ENCODE measurements around the gene MRPL17.

Gene MRPL17

GRCh38 chr11:6658647-6659046, 24.5 kb downstream of the MRPL17 start:
- Histone ChIP-seq H3K4me3 (ENCODE audit: low read length) (no peak overlapping the region), H3K4me1 (ENCODE audit: low read length) (peaks cover 18% of the 10 kb centered on the region), H3K36me3 (replicated peaks; ENCODE audit: low read depth, low read length) (no peaks in the 10 kb centered on the region), H3K79me2 (ENCODE audit: low read length) (no peaks in the 10 kb centered on the region), H3K27ac (ENCODE audit: low read length) (no peak overlapping the region), H3K9ac (ENCODE audit: low read length) (no peak overlapping the region), H2AFZ (ENCODE audit: low read depth, low read length) (no peak overlapping the region), H3K27me3 (ENCODE audit: low read depth, low read length) (peaks cover 5% of the 10 kb centered on the region; the same call in 1 of the 2 replicates), H3K9me3 (ENCODE audit: insufficient read depth, low read length) (no peaks in the 10 kb centered on the region), H4K20me1 (ENCODE audit: insufficient read depth, low read length) (no peaks in the 10 kb centered on the region), H3K4me2 (ENCODE audit: low read length) (no peak overlapping the region)
- no peak for TF ChIP-seq CTCF (IDR thresholded peaks at IDR 0.05; ENCODE audit: low read depth, low read length)
- TF ChIP-seq EZH2phosphoT487 (IDR thresholded peaks at IDR 0.05; ENCODE audit: low read depth) = no peak

- Histone ChIP-seq H3K9ac (ENCODE audit: low read length) (no peak overlapping the region), H2AFZ (ENCODE audit: low read depth, low read length) (no peak overlapping the region), H3K4me2 (ENCODE audit: low read length) (no peak overlapping the region), H3K27ac (ENCODE audit: low read length) (no peak overlapping the region), H3K9me3 (ENCODE audit: insufficient read depth, low read length) (no peaks in the 10 kb centered on the region), H3K4me3 (ENCODE audit: low read length) (no peak overlapping the region), H3K36me3 (replicated peaks; ENCODE audit: low read depth, low read length) (no peaks in the 10 kb centered on the region), H3K27me3 (ENCODE audit: low read depth, low read length) (peaks cover 10% of the 10 kb centered on the region; the same call in 1 of the 2 replicates), H3K4me1 (ENCODE audit: low read length) (peaks cover 18% of the 10 kb centered on the region), H3K79me2 (ENCODE audit: low read length) (no peaks in the 10 kb centered on the region), H4K20me1 (ENCODE audit: insufficient read depth, low read length) (no peaks in the 10 kb centered on the region)
- TF ChIP-seq CTCF (IDR thresholded peaks at IDR 0.05; ENCODE audit: low read depth, low read length) (no peak), EZH2phosphoT487 (IDR thresholded peaks at IDR 0.05; ENCODE audit: low read depth) (no peak)
Observed at GRCh38 chr11:6657346-6657745, 25.8 kb downstream of the MRPL17 start.

GRCh38 chr11:6656936-6657335, 26.2 kb downstream of the MRPL17 start:
- Histone ChIP-seq H3K79me2 (ENCODE audit: low read length) (no peaks in the 10 kb centered on the region), H3K4me2 (ENCODE audit: low read length) (no peak overlapping the region), H3K27ac (ENCODE audit: low read length) (no peak overlapping the region), H3K9ac (ENCODE audit: low read length) (no peak overlapping the region), H4K20me1 (ENCODE audit: insufficient read depth, low read length) (no peaks in the 10 kb centered on the region), H2AFZ (ENCODE audit: low read depth, low read length) (no peak overlapping the region), H3K4me3 (ENCODE audit: low read length) (no peak overlapping the region), H3K36me3 (replicated peaks; ENCODE audit: low read depth, low read length) (no peaks in the 10 kb centered on the region), H3K4me1 (ENCODE audit: low read length) (peaks cover 18% of the 10 kb centered on the region), H3K9me3 (ENCODE audit: insufficient read depth, low read length) (no peaks in the 10 kb centered on the region), H3K27me3 (ENCODE audit: low read depth, low read length) (peaks cover 11% of the 10 kb centered on the region; the same call in 1 of the 2 replicates)
- TF ChIP-seq EZH2phosphoT487 (IDR thresholded peaks at IDR 0.05; ENCODE audit: low read depth) (no peak), CTCF (IDR thresholded peaks at IDR 0.05; ENCODE audit: low read depth, low read length) (no peak)

GRCh38 chr11:6656584-6656915, 26.6 kb downstream of the MRPL17 start:
- Histone ChIP-seq H3K4me3 (ENCODE audit: low read length) (no peak overlapping the region), H4K20me1 (ENCODE audit: insufficient read depth, low read length) (no peaks in the 10 kb centered on the region), H3K4me2 (ENCODE audit: low read length) (no peak overlapping the region), H3K36me3 (replicated peaks; ENCODE audit: low read depth, low read length) (no peaks in the 10 kb centered on the region), H3K4me1 (ENCODE audit: low read length) (peaks cover 17% of the 10 kb centered on the region), H3K27ac (ENCODE audit: low read length) (no peak overlapping the region), H3K9me3 (ENCODE audit: insufficient read depth, low read length) (no peaks in the 10 kb centered on the region), H3K9ac (ENCODE audit: low read length) (no peak overlapping the region), H3K27me3 (ENCODE audit: low read depth, low read length) (peaks cover 15% of the 10 kb centered on the region; the same call in 1 of the 2 replicates), H2AFZ (ENCODE audit: low read depth, low read length) (no peak overlapping the region), H3K79me2 (ENCODE audit: low read length) (no peaks in the 10 kb centered on the region)
- TF ChIP-seq CTCF (IDR thresholded peaks at IDR 0.05; ENCODE audit: low read depth, low read length) (no peak), EZH2phosphoT487 (IDR thresholded peaks at IDR 0.05; ENCODE audit: low read depth) (no peak)

Data from OCI-LY3 (cell line).